Osteoblast (primary cell): ENCODE measurements around the gene ZNF592. TPM values are rescaled to one million over a fixed set of nuclear protein-coding genes. Genes with fewer than 3 reads are reported as not detected.

Source experiments
- DNase-seq: peaks from one replicate; pipeline ENCODE4 v3.0.0; 2011; ENCODE audit warnings: low spot score, mixed read lengths; ENCODE audit not compliant: insufficient read length; ENCODE audit errors: missing footprints
- H2AFZ ChIP-seq: 2 replicates; pipeline ENCODE4 v1.6.0; 2011; ENCODE audit warnings: mild to moderate bottlenecking, low read length
- H3K27ac ChIP-seq: 2 replicates; pipeline ENCODE4 v1.5.1; 2011; ENCODE audit warnings: mild to moderate bottlenecking, low read depth, low read length, moderate library complexity
- H3K27me3 ChIP-seq: 2 replicates; pipeline ENCODE4 v1.6.0; 2012; ENCODE audit warnings: mild to moderate bottlenecking, control low read depth, inconsistent platforms, low read length, moderate library complexity; ENCODE audit not compliant: insufficient read depth
- H3K36me3 ChIP-seq: 2 replicates; pipeline ENCODE4 v1.5.1; 2011; ENCODE audit warnings: mild to moderate bottlenecking, low read length, control low read depth, moderate library complexity; ENCODE audit not compliant: insufficient read depth
- H3K4me1 ChIP-seq: 2 replicates; pipeline ENCODE4 v1.5.1; 2011; ENCODE audit warnings: mild to moderate bottlenecking, low read length, control low read depth, moderate library complexity; ENCODE audit not compliant: insufficient read depth
- H3K4me2 ChIP-seq: 2 replicates; pipeline ENCODE4 v1.6.0; 2011; ENCODE audit warnings: mild to moderate bottlenecking, low read length; ENCODE audit not compliant: insufficient read depth
- H3K4me3 ChIP-seq: fragments of 200-600 bp; sonication (generic); 3 replicates; pipeline ENCODE4 v1.5.1; 2012; ENCODE audit warnings: mild to moderate bottlenecking, low read length, inconsistent platforms; ENCODE audit not compliant: insufficient read depth
- H3K79me2 ChIP-seq: 2 replicates; pipeline ENCODE4 v1.6.0; 2012; ENCODE audit warnings: mild to moderate bottlenecking, low read length, control low read depth, inconsistent platforms; ENCODE audit not compliant: insufficient read depth
- H3K9me3 ChIP-seq: 2 replicates; pipeline ENCODE4 v1.5.1; 2011; ENCODE audit warnings: low read depth, low read length, control low read depth
- H4K20me1 ChIP-seq: 2 replicates; pipeline ENCODE4 v1.6.0; 2012; ENCODE audit warnings: mild to moderate bottlenecking, low read length, control low read depth; ENCODE audit not compliant: insufficient read depth
- CTCF ChIP-seq: IDR thresholded peaks from 2 replicates; pipeline ENCODE4 v1.5.1; 2011; ENCODE audit warnings: mild to moderate bottlenecking, low read depth, low read length, moderate library complexity; ENCODE audit errors: extremely low read depth
- total RNA-seq: library from RNA; depleted of rRNA; stranded (reverse); fragments of >200 nt; gene quantifications from 2 replicates; pipeline ENCODE4 v1.2.3, GENCODE V29; 2012

Gene ZNF592
- total RNA-seq, 1 donor: 11.2 TPM

- H2AFZ ChIP-seq: no peak overlapping the region
- no peaks in the 10 kb centered on the region for H3K27me3 ChIP-seq
- DNase-seq: peak; percentile 57
- H4K20me1 ChIP-seq: no peaks in the 10 kb centered on the region
- H3K36me3 ChIP-seq: peaks cover 43% of the 10 kb centered on the region
- H3K27ac ChIP-seq: no peak overlapping the region
- no peaks in the 10 kb centered on the region for H3K9me3 ChIP-seq
- no peak for TF ChIP-seq CTCF
- no peak overlapping the region for H3K4me2 ChIP-seq
- H3K79me2 ChIP-seq: no peaks in the 10 kb centered on the region
- H3K4me3 ChIP-seq: no peak overlapping the region
- peaks cover under 1% of the 10 kb centered on the region for H3K4me1 ChIP-seq
Measured at GRCh38 chr15:84805221-84805620, 56.8 kb downstream of the ZNF592 start.

- no peak overlapping the region for H3K4me2 ChIP-seq
- no peak overlapping the region for H3K27ac ChIP-seq
- TF ChIP-seq CTCF: no peak
- DNase-seq: no peak
- no peaks in the 10 kb centered on the region for H4K20me1 ChIP-seq
- peaks cover 3% of the 10 kb centered on the region for H3K4me1 ChIP-seq
- no peak overlapping the region for H2AFZ ChIP-seq
- no peak overlapping the region for H3K4me3 ChIP-seq
- no peaks in the 10 kb centered on the region for H3K27me3 ChIP-seq
- H3K79me2 ChIP-seq: no peaks in the 10 kb centered on the region
- no peaks in the 10 kb centered on the region for H3K9me3 ChIP-seq
- peaks cover 28% of the 10 kb centered on the region for H3K36me3 ChIP-seq
Measured at GRCh38 chr15:84807228-84807627, 58.8 kb downstream of the ZNF592 start.

GRCh38 chr15:84810073-84810840 lies 61.9 kb downstream of the ZNF592 start:
- no peak overlapping the region for H2AFZ ChIP-seq
- H3K27me3 ChIP-seq: no peaks in the 10 kb centered on the region
- H3K4me2 ChIP-seq: no peak overlapping the region
- no peak overlapping the region for H3K27ac ChIP-seq
- TF ChIP-seq CTCF: no peak
- H3K4me3 ChIP-seq: no peak overlapping the region
- no peaks in the 10 kb centered on the region for H4K20me1 ChIP-seq
- DNase-seq: peak; percentile 92
- H3K9me3 ChIP-seq: no peaks in the 10 kb centered on the region
- H3K79me2 ChIP-seq: no peaks in the 10 kb centered on the region
- H3K36me3 ChIP-seq: peaks cover 11% of the 10 kb centered on the region
- H3K4me1 ChIP-seq: peaks cover 3% of the 10 kb centered on the region

- Histone ChIP-seq H3K4me1 (peaks cover 3% of the 10 kb centered on the region), H3K79me2 (no peaks in the 10 kb centered on the region), H3K27me3 (no peaks in the 10 kb centered on the region), H3K36me3 (peaks cover 5% of the 10 kb centered on the region), H4K20me1 (no peaks in the 10 kb centered on the region), H3K9me3 (no peaks in the 10 kb centered on the region), H2AFZ (no peak overlapping the region), H3K27ac (no peak overlapping the region), H3K4me3 (no peak overlapping the region), H3K4me2 (no peak overlapping the region)
- no peak for TF ChIP-seq CTCF
- no peak for DNase-seq
Measured at GRCh38 chr15:84811151-84811550, 62.8 kb downstream of the ZNF592 start.
